Neuron (in vitro differentiated cells): ENCODE data around the gene ADAMTS18.
"Not testable (repeated sequence)": the region's sequence is repeated elsewhere in the genome, so short reads cannot be mapped to it uniquely, and the experiment has no call there.

Source experiments
- H2AFZ ChIP-seq: one replicate; pipeline ENCODE4 v1.6.1; 2013; ENCODE audit warnings: low read depth, mild to moderate bottlenecking, inconsistent platforms, low read length, moderate library complexity
- H3K27me3 ChIP-seq: one replicate; pipeline ENCODE4 v1.6.1; 2013; ENCODE audit warnings: low read length; ENCODE audit not compliant: insufficient read depth
- H3K36me3 ChIP-seq: one replicate; pipeline ENCODE4 v1.6.1; 2013; ENCODE audit warnings: low read length; ENCODE audit not compliant: insufficient read depth
- H3K4me1 ChIP-seq: one replicate; pipeline ENCODE4 v1.6.1; 2013; ENCODE audit warnings: low read length; ENCODE audit not compliant: insufficient read depth
- H3K4me3 ChIP-seq: 2 replicates; pipeline ENCODE4 v1.5.1; 2013; ENCODE audit warnings: mild to moderate bottlenecking, low read length, moderate library complexity
- H3K9me3 ChIP-seq: one replicate; pipeline ENCODE4 v1.6.1; 2013; ENCODE audit warnings: low read length

ADAMTS18 gene

DNA sequence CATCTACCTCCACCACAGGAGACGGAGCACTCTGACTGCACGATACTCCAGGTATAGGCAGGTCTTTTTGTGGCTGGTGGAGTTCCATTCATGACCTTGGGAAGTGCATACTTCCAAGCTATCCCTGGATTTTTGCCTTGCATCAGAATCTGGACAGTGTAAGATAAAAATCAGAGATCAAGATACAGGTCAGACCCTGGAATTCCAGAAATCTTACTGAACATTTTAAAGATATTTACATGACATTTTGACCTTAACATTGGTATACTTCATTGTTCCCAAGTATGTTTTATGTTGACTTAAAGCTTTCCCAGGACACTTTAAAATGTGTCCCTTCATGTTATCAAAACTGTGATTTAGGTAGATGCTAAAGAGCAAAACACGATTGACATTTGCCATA is 134.6 kb downstream of the ADAMTS18 start:
- Histone ChIP-seq H3K4me3 (no peak overlapping the region), H3K36me3 (no peaks in the 10 kb centered on the region), H2AFZ (no peak overlapping the region), H3K9me3 (no peaks in the 10 kb centered on the region), H3K27me3 (no peaks in the 10 kb centered on the region), H3K4me1 (peaks cover 5% of the 10 kb centered on the region)

DNA sequence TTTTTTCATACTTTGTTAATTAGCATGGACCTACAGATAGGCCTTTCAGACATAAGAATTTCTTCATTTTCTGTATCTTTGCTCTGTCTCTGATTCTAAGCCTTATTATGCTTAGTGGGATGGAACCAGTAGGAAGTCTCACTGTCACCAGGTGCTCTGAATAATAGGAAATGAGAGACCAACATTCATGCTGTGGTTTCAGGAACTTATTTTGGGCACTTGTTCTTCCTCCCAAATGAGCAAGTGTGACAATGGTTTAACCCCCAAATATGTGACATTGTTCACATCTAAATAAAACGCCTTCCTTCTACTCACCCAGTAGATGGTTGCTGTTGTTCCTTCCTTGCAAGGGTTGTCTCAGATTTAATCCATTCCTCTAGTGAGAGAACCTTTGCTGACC is 135.4 kb downstream of the ADAMTS18 start:
- Histone ChIP-seq H3K4me3 (no peak overlapping the region), H3K27me3 (no peaks in the 10 kb centered on the region), H3K4me1 (peaks cover 5% of the 10 kb centered on the region), H3K36me3 (no peaks in the 10 kb centered on the region), H2AFZ (no peak overlapping the region), H3K9me3 (no peaks in the 10 kb centered on the region)

DNA sequence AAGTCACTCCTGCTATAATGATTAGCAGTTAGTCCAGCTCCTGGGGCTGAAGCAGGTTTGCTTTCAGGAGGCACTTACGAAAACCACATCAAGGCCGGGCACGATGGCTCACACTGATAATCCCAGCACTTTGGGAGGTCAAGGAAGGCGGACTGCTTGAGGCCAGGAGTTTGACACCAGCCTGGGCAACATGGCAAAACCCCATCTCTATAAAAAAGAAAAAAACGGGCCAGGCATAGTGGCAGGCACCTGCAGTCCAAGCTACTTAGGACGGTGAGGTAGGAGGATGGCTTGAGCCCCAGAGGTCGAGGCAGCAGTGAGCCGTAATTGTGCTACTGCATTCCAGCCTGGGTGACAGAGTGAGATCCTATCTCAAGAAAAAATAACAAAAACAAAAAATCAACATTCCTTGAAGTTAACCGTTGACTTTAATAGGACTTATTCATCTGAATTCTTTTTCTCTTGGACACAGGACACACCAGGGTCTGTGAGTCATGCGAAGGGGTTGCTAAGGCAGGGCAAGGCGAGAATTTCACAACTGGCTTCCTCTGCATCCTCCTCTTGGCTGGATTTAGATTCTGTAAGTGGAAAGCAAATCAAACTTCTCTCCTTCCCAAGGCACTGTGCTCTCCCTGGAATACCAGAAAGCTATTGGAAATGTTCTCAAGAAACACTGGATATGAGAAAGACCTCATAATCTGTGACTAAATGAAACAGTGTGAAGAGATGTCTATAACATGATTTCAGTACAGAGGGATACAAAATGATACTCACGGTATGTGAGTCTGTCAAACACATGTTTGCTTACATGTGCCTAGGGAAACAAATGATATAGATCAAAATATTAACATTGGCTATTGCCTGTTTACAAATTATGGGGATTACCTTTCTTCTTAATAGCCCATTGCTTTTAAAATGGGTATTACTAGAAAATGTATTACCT is 136.1 kb downstream of the ADAMTS18 start:
- no peaks in the 10 kb centered on the region for H3K9me3 ChIP-seq
- H2AFZ ChIP-seq = no peak overlapping the region
- H3K4me3 ChIP-seq = no peak overlapping the region
- H3K4me1 ChIP-seq = peaks cover 5% of the 10 kb centered on the region
- H3K36me3 ChIP-seq = no peaks in the 10 kb centered on the region
- H3K27me3 ChIP-seq = no peaks in the 10 kb centered on the region

DNA sequence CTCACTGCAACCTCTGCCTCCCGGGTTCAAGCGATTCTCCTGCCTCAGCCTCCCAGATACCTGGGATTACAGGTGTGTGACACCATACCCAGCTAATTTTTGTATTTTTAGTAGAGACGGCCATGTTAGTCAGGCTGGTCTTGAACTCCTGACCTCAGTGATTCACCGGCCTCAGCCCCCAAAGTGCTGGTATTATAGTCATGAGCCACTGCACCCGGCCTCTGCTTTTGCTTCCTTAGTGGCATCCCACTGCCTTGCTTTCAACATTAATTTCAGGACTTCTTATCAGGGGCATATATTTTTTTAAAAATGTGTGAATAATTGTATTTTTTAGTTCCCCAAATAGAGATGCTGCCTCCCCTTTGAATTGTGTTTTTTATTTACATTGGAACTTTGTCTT is 136.8 kb downstream of the ADAMTS18 start:
- Histone ChIP-seq H2AFZ (no peak overlapping the region), H3K4me3 (no peak overlapping the region), H3K27me3 (no peaks in the 10 kb centered on the region), H3K9me3 (no peaks in the 10 kb centered on the region), H3K4me1 (peaks cover 5% of the 10 kb centered on the region), H3K36me3 (no peaks in the 10 kb centered on the region)

DNA sequence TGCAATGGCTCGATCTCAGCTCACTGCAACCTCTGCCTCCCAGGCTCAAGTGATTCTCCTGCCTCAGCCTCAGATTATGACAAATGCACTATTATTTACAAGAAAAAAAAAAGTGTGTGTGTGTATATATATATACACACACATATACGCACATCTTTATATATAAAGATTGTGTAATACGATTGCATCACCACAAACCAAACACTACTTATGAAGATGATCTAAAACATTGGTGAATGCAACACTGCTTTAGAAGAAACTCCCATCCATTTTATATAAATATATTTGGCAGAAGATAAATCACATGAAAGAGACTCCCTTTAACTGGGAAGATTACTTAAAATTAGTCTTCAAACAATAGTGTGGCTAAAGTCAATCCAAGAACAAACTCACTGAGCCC is 138.9 kb downstream of the ADAMTS18 start:
- H2AFZ ChIP-seq = no peak overlapping the region

DNA sequence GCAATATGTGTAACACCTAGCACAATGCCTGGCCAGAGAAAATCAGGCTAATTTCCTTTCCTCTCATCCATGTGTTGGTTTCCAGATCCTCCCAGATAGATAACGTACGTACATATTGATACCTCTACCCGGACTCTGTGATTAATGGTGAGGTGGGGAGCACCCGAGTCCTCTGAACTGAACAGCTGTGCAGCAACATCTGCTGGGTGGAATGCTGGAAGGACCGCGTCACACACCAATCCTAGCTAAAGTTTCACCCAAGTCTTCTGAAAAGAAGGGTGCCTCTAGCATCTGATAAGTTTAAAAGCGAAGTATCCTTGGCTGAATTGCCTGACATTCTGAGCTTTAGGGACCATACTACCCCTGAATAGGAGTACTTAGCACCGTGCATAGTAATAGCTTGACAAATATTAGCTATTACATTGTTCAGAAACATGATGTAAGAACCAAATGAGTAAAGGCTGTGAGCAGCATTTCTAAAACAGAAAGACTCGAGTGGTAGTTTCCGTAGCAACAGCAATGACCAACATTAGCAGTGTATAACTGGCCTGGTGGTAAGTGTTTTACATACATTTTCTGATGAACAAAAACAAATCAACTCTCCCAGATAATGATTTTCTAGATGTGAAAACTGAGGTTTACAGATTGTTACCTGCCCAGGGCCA is 144.3 kb downstream of the ADAMTS18 start:
- no peaks in the 10 kb centered on the region for H3K27me3 ChIP-seq
- no peaks in the 10 kb centered on the region for H3K9me3 ChIP-seq
- no peak overlapping the region for H3K4me3 ChIP-seq
- no peak overlapping the region for H2AFZ ChIP-seq
- no peaks in the 10 kb centered on the region for H3K36me3 ChIP-seq
- H3K4me1 ChIP-seq = no peaks in the 10 kb centered on the region

More for the DNA sequence above, 138.9 kb downstream of the ADAMTS18 start:
- no peaks in the 10 kb centered on the region for H3K9me3 ChIP-seq
- H3K4me1 ChIP-seq = peaks cover 5% of the 10 kb centered on the region
- no peak overlapping the region for H3K4me3 ChIP-seq
- no peaks in the 10 kb centered on the region for H3K27me3 ChIP-seq
- H3K36me3 ChIP-seq = no peaks in the 10 kb centered on the region

DNA sequence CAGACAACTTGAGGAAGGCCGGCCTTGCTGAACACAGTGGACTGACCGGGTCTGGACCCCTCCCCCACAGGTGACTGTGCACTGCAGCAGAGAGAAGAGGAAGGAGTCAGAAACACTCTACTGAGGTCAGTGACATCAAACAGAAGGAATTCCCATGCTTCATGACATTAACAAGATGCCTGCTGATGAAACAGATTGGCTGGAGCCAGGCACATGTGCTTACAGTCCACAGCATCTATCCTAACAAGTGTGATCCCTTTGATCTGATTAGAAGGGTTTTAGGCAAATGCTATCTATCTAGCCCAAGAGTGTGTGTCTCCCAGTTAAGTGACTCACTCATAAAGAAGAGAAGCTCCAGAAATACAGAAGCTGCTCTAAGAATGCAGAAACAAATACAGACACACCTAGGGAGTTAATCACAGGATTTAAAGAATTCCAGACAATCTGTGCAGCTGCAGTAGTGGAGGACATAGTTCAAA is 145.5 kb downstream of the ADAMTS18 start:
- no peaks in the 10 kb centered on the region for H3K9me3 ChIP-seq
- no peak overlapping the region for H3K4me3 ChIP-seq
- no peaks in the 10 kb centered on the region for H3K27me3 ChIP-seq
- no peaks in the 10 kb centered on the region for H3K36me3 ChIP-seq
- H3K4me1 ChIP-seq = no peaks in the 10 kb centered on the region
- H2AFZ ChIP-seq = no peak overlapping the region

DNA sequence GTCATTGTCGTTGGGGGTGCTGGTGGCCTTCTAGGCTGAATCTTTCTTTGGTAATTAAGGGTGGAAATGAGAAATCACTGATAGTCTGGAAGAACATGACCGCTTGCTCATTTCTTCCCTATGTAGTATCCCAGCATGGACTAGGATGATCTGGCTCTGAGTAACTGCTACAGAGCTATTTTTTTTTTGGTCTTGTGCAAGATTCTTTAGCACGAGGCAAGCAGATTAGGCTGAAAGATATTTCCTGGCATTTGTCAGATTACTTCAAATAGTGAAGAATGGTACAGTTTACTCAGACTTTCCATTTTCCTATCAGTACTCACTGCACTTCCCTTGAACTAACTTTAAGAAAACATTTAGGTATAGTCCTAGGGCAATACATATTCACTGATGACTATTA is 146.6 kb downstream of the ADAMTS18 start:
- Histone ChIP-seq H2AFZ (no peak overlapping the region), H3K9me3 (no peaks in the 10 kb centered on the region), H3K4me1 (no peaks in the 10 kb centered on the region), H3K4me3 (no peak overlapping the region), H3K36me3 (no peaks in the 10 kb centered on the region), H3K27me3 (no peaks in the 10 kb centered on the region)

DNA sequence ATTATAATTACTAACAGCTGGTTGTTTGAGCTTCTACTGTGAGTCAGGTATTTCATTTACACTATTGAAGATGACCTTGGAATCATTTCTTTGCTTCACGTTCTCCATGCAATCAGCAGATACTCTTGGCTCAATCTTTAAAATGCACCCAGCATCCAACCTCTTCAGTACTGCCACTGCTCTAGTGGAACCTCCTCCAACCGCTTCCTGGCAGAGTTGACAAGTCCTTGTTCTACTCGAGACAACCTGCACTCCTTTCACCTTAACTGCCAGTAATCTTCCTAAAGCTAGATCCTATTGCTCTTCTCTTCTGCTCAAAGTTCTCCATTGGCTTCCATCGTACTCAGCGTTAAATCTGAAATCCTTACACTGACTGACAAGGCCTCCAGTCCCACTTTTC is 149.2 kb downstream of the ADAMTS18 start:
- Histone ChIP-seq H3K27me3 (no peaks in the 10 kb centered on the region), H3K4me3 (no peak overlapping the region), H3K4me1 (no peaks in the 10 kb centered on the region), H3K9me3 (no peaks in the 10 kb centered on the region), H3K36me3 (no peaks in the 10 kb centered on the region), H2AFZ (no peak overlapping the region)

DNA sequence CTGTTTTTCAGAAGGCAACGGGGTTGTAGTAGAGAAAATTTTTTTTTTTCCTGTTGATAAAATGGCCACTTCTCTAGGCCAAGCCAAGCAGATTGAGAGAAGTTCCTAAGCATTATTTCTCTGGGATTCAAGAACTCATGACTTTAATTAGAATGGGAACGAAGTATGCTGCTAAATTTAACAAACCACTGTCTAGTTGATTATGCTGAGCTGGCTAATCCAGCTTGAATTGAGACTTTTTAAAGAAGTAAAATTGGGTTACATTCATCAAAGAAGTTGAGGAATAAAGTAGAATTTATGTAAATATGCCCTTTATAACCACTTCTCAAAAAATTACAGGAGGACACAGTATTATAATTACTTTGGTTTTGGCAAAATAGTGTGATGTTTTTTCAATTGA is 152.5 kb downstream of the ADAMTS18 start:
- Histone ChIP-seq H3K4me3 (no peak overlapping the region), H3K36me3 (no peaks in the 10 kb centered on the region), H3K4me1 (no peaks in the 10 kb centered on the region), H3K27me3 (no peaks in the 10 kb centered on the region), H3K9me3 (no peaks in the 10 kb centered on the region), H2AFZ (no peak overlapping the region)

DNA sequence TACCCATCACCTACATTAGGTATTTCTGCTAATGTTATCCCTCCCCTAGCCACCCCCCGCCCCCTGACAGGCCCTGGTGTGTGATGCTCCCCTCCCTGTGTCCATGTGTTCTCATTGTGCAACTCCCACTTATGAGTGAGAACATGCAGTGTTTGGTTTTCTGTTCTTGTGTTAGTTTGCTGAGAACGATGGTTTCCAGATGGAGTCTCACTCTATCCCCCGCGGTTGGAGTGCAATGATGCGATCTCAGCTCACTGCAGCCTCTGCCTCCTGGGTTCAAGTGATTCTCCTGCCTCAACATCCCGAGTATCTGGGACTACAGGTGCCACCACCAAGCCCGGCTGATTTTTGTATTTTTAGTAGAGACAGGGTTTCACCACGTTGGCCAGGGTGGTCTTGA is 155.5 kb downstream of the ADAMTS18 start:
- H3K4me3 ChIP-seq, H3K9me3 ChIP-seq, H3K36me3 ChIP-seq, H2AFZ ChIP-seq, H3K4me1 ChIP-seq, H3K27me3 ChIP-seq: not testable (repeated sequence)

DNA sequence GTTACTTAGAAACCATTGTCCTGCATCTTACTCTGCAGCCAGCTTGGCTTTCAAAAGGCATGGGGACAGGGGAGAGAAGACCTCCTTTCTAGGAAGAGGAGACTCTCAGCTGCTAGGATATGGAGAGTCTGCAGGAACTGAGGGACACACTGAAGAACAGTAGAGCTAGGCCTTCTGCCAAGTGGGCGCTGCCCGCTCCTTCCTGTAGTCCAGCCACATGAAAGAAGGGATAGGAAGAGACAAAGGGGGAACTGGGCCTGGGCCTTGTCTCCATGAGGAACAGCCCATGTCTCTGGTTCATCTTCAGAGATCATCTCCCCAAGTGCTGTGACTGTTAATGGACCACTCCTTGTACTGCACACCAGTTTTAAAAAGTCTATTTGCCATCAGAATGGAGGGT is 157.3 kb downstream of the ADAMTS18 start:
- no peaks in the 10 kb centered on the region for H3K27me3 ChIP-seq
- H3K36me3 ChIP-seq = no peaks in the 10 kb centered on the region
- H3K9me3 ChIP-seq = no peaks in the 10 kb centered on the region
- no peak overlapping the region for H3K4me3 ChIP-seq
- H2AFZ ChIP-seq = no peak overlapping the region
- H3K4me1 ChIP-seq = no peaks in the 10 kb centered on the region

DNA sequence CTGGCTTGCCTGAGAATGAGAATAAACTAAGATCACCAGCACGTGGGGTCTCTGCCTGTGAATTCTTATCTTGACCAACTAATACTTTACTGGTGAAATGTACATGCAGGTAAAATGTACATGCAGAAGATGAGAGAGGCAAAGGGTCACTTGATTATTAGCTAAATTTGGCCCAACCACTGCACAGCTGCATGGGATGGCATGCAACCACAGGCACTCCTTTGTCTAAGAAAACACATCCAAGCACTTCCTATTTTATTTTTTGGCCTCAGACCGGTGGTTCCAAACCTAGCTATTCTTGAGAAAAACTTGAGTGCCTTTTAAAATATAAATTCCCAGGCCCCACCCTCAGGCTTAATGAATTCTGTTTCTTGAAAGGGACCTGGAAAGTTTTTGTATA is 157.7 kb downstream of the ADAMTS18 start:
- Histone ChIP-seq H3K4me3 (no peak overlapping the region), H3K9me3 (no peaks in the 10 kb centered on the region), H3K36me3 (no peaks in the 10 kb centered on the region), H3K27me3 (no peaks in the 10 kb centered on the region), H2AFZ (no peak overlapping the region), H3K4me1 (no peaks in the 10 kb centered on the region)
